ENCODE measurements around the gene TSKU. TPM values are rescaled to one million over a fixed set of nuclear protein-coding genes. Genes with fewer than 3 reads are reported as not detected.

TSKU gene
- total RNA-seq, 1 donor from 2014 or later, result 7.1 TPM

- Histone ChIP-seq H3K27ac (no peak overlapping the region), H3K4me3 (no peak overlapping the region), H2AFZ (replicated peaks) (no peak overlapping the region), H3K36me3 (no peaks in the 10 kb centered on the region), H3K4me2 (no peak overlapping the region), H3F3A (ENCODE audit: low read depth) (peaks cover 28% of the 10 kb centered on the region), H3K79me2 (ENCODE audit: low read depth) (no peaks in the 10 kb centered on the region), H3K27me3 (no peaks in the 10 kb centered on the region), H4K20me1 (ENCODE audit: low read depth) (no peaks in the 10 kb centered on the region), H3K4me1 (peaks cover 38% of the 10 kb centered on the region), H3K9ac (no peak overlapping the region), H3K9me3 (ENCODE audit: low read depth) (no peaks in the 10 kb centered on the region)
- Mint-ChIP-seq H3K9me3 (no peaks in the 10 kb centered on the region), H3K27ac (no peak overlapping the region), H3K36me3 (no peaks in the 10 kb centered on the region), H3K4me3 (no peak overlapping the region), H3K4me1 (peaks cover 17% of the 10 kb centered on the region), H3K27me3 (ENCODE audit: insufficient read depth, low read depth) (peaks cover 5% of the 10 kb centered on the region)
- no peak for TF ChIP-seq EZH2phosphoT487 (IDR thresholded peaks at IDR 0.05)
- no peak for TF ChIP-seq CTCF (IDR thresholded peaks at IDR 0.05)
- TF ChIP-seq EZH2 (IDR thresholded peaks at IDR 0.05), result no peak
- DNase-seq (ENCODE audit: low spot score), result no peak
These were observed 22.2 kb downstream of the TSKU start for GRCh38 chr11:76805206-76805913.

GRCh38 chr11:76806131-76806530 lies 23.0 kb downstream of the TSKU start:
- H3K27ac Mint-ChIP-seq, result no peak overlapping the region
- H3K36me3 ChIP-seq, result no peaks in the 10 kb centered on the region
- H3K36me3 Mint-ChIP-seq, result no peaks in the 10 kb centered on the region
- H3F3A ChIP-seq (ENCODE audit: low read depth), result peaks cover 28% of the 10 kb centered on the region
- H3K4me3 ChIP-seq, result no peak overlapping the region
- H3K27me3 ChIP-seq, result no peaks in the 10 kb centered on the region
- peaks cover 17% of the 10 kb centered on the region for H3K4me1 Mint-ChIP-seq
- no peaks in the 10 kb centered on the region for H3K79me2 ChIP-seq (ENCODE audit: low read depth)
- H4K20me1 ChIP-seq (ENCODE audit: low read depth), result no peaks in the 10 kb centered on the region
- peak overlapping the region; percentile 24 for H3K4me3 Mint-ChIP-seq
- H2AFZ ChIP-seq (replicated peaks), result no peak overlapping the region
- H3K27ac ChIP-seq, result no peak overlapping the region
- H3K9ac ChIP-seq, result no peak overlapping the region
- no peaks in the 10 kb centered on the region for H3K9me3 ChIP-seq (ENCODE audit: low read depth)
- no peaks in the 10 kb centered on the region for H3K9me3 Mint-ChIP-seq
- no peak for TF ChIP-seq EZH2phosphoT487 (IDR thresholded peaks at IDR 0.05)
- TF ChIP-seq CTCF (IDR thresholded peaks at IDR 0.05), result no peak
- no peak for TF ChIP-seq EZH2 (IDR thresholded peaks at IDR 0.05)
- H3K27me3 Mint-ChIP-seq (ENCODE audit: insufficient read depth, low read depth), result peaks cover 5% of the 10 kb centered on the region
- DNase-seq (ENCODE audit: low spot score), result no peak
- peaks cover 38% of the 10 kb centered on the region for H3K4me1 ChIP-seq
- H3K4me2 ChIP-seq, result no peak overlapping the region

GRCh38 chr11:76806608-76807205 lies 23.6 kb downstream of the TSKU start:
- peaks cover 38% of the 10 kb centered on the region for H3K4me1 ChIP-seq
- no peak overlapping the region for H3K9ac ChIP-seq
- no peaks in the 10 kb centered on the region for H3K9me3 ChIP-seq (ENCODE audit: low read depth)
- TF ChIP-seq CTCF (IDR thresholded peaks at IDR 0.05), result no peak
- no peak for TF ChIP-seq EZH2 (IDR thresholded peaks at IDR 0.05)
- no peak for TF ChIP-seq EZH2phosphoT487 (IDR thresholded peaks at IDR 0.05)
- no peaks in the 10 kb centered on the region for H3K27me3 ChIP-seq
- H3K27me3 Mint-ChIP-seq (ENCODE audit: insufficient read depth, low read depth), result peaks cover 5% of the 10 kb centered on the region
- H3K27ac Mint-ChIP-seq, result no peak overlapping the region
- no peaks in the 10 kb centered on the region for H3K9me3 Mint-ChIP-seq
- H4K20me1 ChIP-seq (ENCODE audit: low read depth), result no peaks in the 10 kb centered on the region
- H3F3A ChIP-seq (ENCODE audit: low read depth), result peaks cover 28% of the 10 kb centered on the region
- H3K4me1 Mint-ChIP-seq, result peaks cover 17% of the 10 kb centered on the region
- H3K79me2 ChIP-seq (ENCODE audit: low read depth), result no peaks in the 10 kb centered on the region
- DNase-seq (ENCODE audit: low spot score), result no peak
- H3K4me3 Mint-ChIP-seq, result no peak overlapping the region
- no peak overlapping the region for H3K4me3 ChIP-seq
- H3K4me2 ChIP-seq, result peak overlapping the region; percentile 49
- H3K27ac ChIP-seq, result peak overlapping the region; percentile 40
- H3K36me3 Mint-ChIP-seq, result no peaks in the 10 kb centered on the region
- H3K36me3 ChIP-seq, result no peaks in the 10 kb centered on the region
- peak overlapping the region; percentile 27 for H2AFZ ChIP-seq (replicated peaks)
